WTC11 (cell line): ENCODE results near the gene TMEM181. TPM values are rescaled to one million over a fixed set of nuclear protein-coding genes. Genes with fewer than 3 reads are reported as not detected.

Source experiments
- ATAC-seq: fragments of 200-7000 bp; cut with Tn5 transposase; 2 replicates; pipeline ENCODE4 v1.10.0; 2021; ENCODE audit warnings: mild to moderate bottlenecking, moderate library complexity
- CTCF ChIA-PET: fragments of 300-600 bp; sonication (Branson Sonifier 250); formaldehyde crosslinking; loops from one replicate; lab custom pipeline; 2021; ENCODE audit warnings: antibody characterized with exemption; lab: Charles Lee
- POLR2A ChIA-PET: fragments of 350-600 bp; sonication (Branson Sonifier 250); formaldehyde crosslinking; loops from one replicate; lab custom pipeline; 2021; ENCODE audit warnings: antibody characterized with exemption; lab: Charles Lee
- DNase-seq: peaks from one replicate; pipeline ENCODE4 v3.0.0; 2021; ENCODE audit warnings: low spot score
- H3K27ac Mint-ChIP-seq: 2 replicates; pipeline ENCODE4 v1.8.0; 2021; ENCODE audit warnings: mixed read lengths
- H3K27me3 Mint-ChIP-seq: 2 replicates; pipeline ENCODE4 v1.8.0; 2021; ENCODE audit warnings: low read depth, mild to moderate bottlenecking, moderate library complexity, mixed read lengths
- H3K36me3 Mint-ChIP-seq: 2 replicates; pipeline ENCODE4 v1.8.0; 2021; ENCODE audit warnings: mixed read lengths
- H3K4me1 Mint-ChIP-seq: 2 replicates; pipeline ENCODE4 v1.8.0; 2022; ENCODE audit warnings: mixed read lengths
- H3K4me3 Mint-ChIP-seq: 2 replicates; pipeline ENCODE4 v1.8.0; 2021; ENCODE audit warnings: mild to moderate bottlenecking, moderate library complexity, mixed read lengths
- H3K9me3 Mint-ChIP-seq: 2 replicates; pipeline ENCODE4 v1.8.0; 2021; ENCODE audit warnings: mixed read lengths
- ATF1 ChIP-seq: sonication (generic); formaldehyde crosslinking; IDR thresholded peaks from 2 replicates; pipeline ENCODE4 v1.8.1; 2023; ENCODE audit warnings: mild to moderate bottlenecking, moderate library complexity, missing genetic modification reagents
- ELF4 ChIP-seq: sonication (generic); formaldehyde crosslinking; IDR thresholded peaks from 2 replicates; pipeline ENCODE4 v1.8.1; 2022; ENCODE audit warnings: low read depth, mild to moderate bottlenecking, moderate library complexity, missing genetic modification reagents
- EMX1 ChIP-seq: fragments of 250-450 bp; sonication (Bioruptor Pico); IDR thresholded peaks from 2 replicates; pipeline ENCODE4 v1.8.0; 2021; ENCODE audit warnings: mild to moderate bottlenecking
- GABPB1 ChIP-seq: sonication (generic); formaldehyde crosslinking; IDR thresholded peaks from 2 replicates; pipeline ENCODE4 v1.8.1; 2023; ENCODE audit warnings: mild to moderate bottlenecking, missing genetic modification reagents
- HMGXB4 ChIP-seq: sonication (generic); formaldehyde crosslinking; IDR thresholded peaks from 2 replicates; pipeline ENCODE4 v1.8.1; 2023; ENCODE audit warnings: mild to moderate bottlenecking, moderate library complexity, missing genetic modification reagents
- IRF2 ChIP-seq: sonication (generic); formaldehyde crosslinking; IDR thresholded peaks from 2 replicates; pipeline ENCODE4 v1.8.0; 2022; ENCODE audit warnings: low read depth, missing genetic modification reagents, borderline replicate concordance
- NR1H2 ChIP-seq: sonication (generic); formaldehyde crosslinking; IDR thresholded peaks from 2 replicates; pipeline ENCODE4 v1.9.0; 2021; ENCODE audit warnings: mild to moderate bottlenecking, moderate library complexity, missing genetic modification reagents
- PREB ChIP-seq: sonication (generic); formaldehyde crosslinking; IDR thresholded peaks from 2 replicates; pipeline ENCODE4 v1.8.1; 2022; ENCODE audit warnings: mild to moderate bottlenecking, missing genetic modification reagents, moderate library complexity, borderline replicate concordance
- SP1 ChIP-seq: sonication (generic); formaldehyde crosslinking; conservative IDR thresholded peaks from 2 replicates; pipeline ENCODE4 v1.8.1; 2022; ENCODE audit warnings: missing genetic modification reagents
- TP53 ChIP-seq: sonication (generic); formaldehyde crosslinking; IDR thresholded peaks from 2 replicates; pipeline ENCODE4 v1.8.1; 2023; ENCODE audit warnings: mild to moderate bottlenecking, missing genetic modification reagents
- ZBTB21 ChIP-seq: sonication (generic); formaldehyde crosslinking; IDR thresholded peaks from 2 replicates; pipeline ENCODE4 v1.8.1; 2023; ENCODE audit warnings: mild to moderate bottlenecking, missing genetic modification reagents, borderline replicate concordance
- ZNF138 ChIP-seq: sonication (generic); formaldehyde crosslinking; conservative IDR thresholded peaks from 2 replicates; pipeline ENCODE4 v1.8.1; 2022; ENCODE audit warnings: mild to moderate bottlenecking, moderate library complexity, missing genetic modification reagents
- ZNF219 ChIP-seq: sonication (generic); formaldehyde crosslinking; IDR thresholded peaks from 2 replicates; pipeline ENCODE4 v1.8.0; 2023; ENCODE audit warnings: missing genetic modification reagents, mild to moderate bottlenecking, borderline replicate concordance
- total RNA-seq: library from RNA; stranded (reverse); gene quantifications from 3 replicates; pipeline ENCODE4 v1.2.3, GENCODE V29; 2021
- TF ChIP-seq, protein P1 (sequence below): sonication (generic); formaldehyde crosslinking; conservative IDR thresholded peaks from 2 replicates; pipeline ENCODE4 v1.8.1; 2022; ENCODE audit warnings: mild to moderate bottlenecking, missing genetic modification reagents
- TF ChIP-seq, protein P2 (sequence below): sonication (generic); formaldehyde crosslinking; IDR thresholded peaks from 2 replicates; pipeline ENCODE4 v1.8.1; 2022; ENCODE audit warnings: low read depth, mild to moderate bottlenecking, moderate library complexity, missing genetic modification reagents, borderline replicate concordance

TMEM181 gene
- total RNA-seq, 1 experiment from 2014 or later, result 18.8 TPM

GRCh38 chr6:158558415-158559306, 1.2 kb upstream of the TMEM181 start:
- no peaks in the 10 kb centered on the region for H3K36me3 Mint-ChIP-seq
- peak overlapping the region; percentile 54 for H3K4me3 Mint-ChIP-seq
- ATAC-seq (no peak), DNase-seq (no peak)
- H3K27me3 Mint-ChIP-seq, result no peaks in the 10 kb centered on the region
- H3K27ac Mint-ChIP-seq, result peak overlapping the region; percentile 53; the same call in 1 of the 2 replicates
- ChIA-PET CTCF (interaction anchor here (4.5 kb wide), 1 partner anchor 39 kb away, joined by 16 read pairs; no protein-coding TSS in a partner anchor), POLR2A (interaction anchor here (0.8 kb wide), 1 partner anchor 22 kb away, joined by 4 read pairs; no protein-coding TSS in a partner anchor)
- peaks cover 25% of the 10 kb centered on the region for H3K4me1 Mint-ChIP-seq
- no peak for TF ChIP-seq EMX1
- TF ChIP-seq ATF1 (CRISPR knock-in tag), result no peak
- TF ChIP-seq PREB (CRISPR knock-in tag), result no peak
- TF ChIP-seq SP1 (CRISPR knock-in tag), result no peak
- H3K9me3 Mint-ChIP-seq, result no peaks in the 10 kb centered on the region

DNA sequence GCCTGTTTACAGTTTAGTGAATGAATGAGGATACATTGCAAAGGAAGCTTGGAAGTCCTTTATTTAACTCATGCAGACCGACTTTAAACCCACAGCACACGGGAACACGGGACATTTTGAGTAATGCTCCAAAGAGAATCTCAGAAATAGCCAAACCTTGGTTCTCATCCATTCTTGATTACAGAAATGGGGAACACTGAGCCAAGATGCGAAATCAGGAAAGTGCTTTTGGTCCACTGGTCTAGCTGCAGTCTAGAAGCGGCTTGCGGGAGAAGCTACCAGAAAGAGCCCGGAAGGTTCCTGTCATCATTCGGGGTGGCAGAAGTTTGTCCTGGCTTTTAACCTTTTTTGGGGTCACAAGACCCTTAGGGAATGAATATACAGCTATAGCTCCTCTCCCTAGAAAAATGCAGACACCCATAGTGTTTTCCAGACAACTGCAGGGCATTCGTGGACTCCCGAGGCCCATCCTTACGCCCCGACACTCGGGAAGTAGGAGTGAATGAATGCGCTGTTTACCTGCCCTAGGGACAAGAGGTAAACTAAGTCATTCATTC, 475 bp upstream of the TMEM181 start:
- DNase-seq, result no peak
- Mint-ChIP-seq H3K36me3 (no peaks in the 10 kb centered on the region), H3K9me3 (no peaks in the 10 kb centered on the region), H3K4me3 (peak overlapping the region; percentile 54), H3K27ac (peak overlapping the region; percentile 53; the same call in 1 of the 2 replicates), H3K27me3 (no peaks in the 10 kb centered on the region), H3K4me1 (peaks cover 25% of the 10 kb centered on the region)
- ATAC-seq, result no peak; the same call in 1 of the 2 replicates
- ChIA-PET CTCF (interaction anchor here (1.7 to 4.5 kb wide), 2 partner anchors 40 to 46 kb away, joined by 4 to 16 read pairs; no protein-coding TSS in a partner anchor), POLR2A (interaction anchor here (0.8 kb wide), 1 partner anchor 23 kb away, joined by 4 read pairs; no protein-coding TSS in a partner anchor)
- TF ChIP-seq ELF4 (CRISPR knock-in tag) (no peak), GABPB1 (CRISPR knock-in tag) (no peak), HMGXB4 (CRISPR knock-in tag) (no peak), IRF2 (CRISPR knock-in tag) (no peak), NR1H2 (CRISPR knock-in tag) (no peak), PREB (CRISPR knock-in tag) (no peak), ZNF219 (CRISPR knock-in tag) (no peak), TP53 (CRISPR knock-in tag) (no peak), ZBTB21 (CRISPR knock-in tag) (no peak), ZNF138 (no peak)
- TF ChIP-seq, protein P1, sequence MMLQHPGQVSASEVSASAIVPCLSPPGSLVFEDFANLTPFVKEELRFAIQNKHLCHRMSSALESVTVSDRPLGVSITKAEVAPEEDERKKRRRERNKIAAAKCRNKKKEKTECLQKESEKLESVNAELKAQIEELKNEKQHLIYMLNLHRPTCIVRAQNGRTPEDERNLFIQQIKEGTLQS, result no peak
- TF ChIP-seq, protein P2, sequence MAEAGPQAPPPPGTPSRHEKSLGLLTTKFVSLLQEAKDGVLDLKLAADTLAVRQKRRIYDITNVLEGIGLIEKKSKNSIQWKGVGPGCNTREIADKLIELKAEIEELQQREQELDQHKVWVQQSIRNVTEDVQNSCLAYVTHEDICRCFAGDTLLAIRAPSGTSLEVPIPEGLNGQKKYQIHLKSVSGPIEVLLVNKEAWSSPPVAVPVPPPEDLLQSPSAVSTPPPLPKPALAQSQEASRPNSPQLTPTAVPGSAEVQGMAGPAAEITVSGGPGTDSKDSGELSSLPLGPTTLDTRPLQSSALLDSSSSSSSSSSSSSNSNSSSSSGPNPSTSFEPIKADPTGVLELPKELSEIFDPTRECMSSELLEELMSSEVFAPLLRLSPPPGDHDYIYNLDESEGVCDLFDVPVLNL, result no peak
